ENCODE data around the gene UBL3.

Gene UBL3

GRCh38 chr13:29810145-29810742 lies 40.2 kb downstream of the UBL3 start:
- DNase-seq (ENCODE audit: low read depth in 2 of 2) = no peak

GRCh38 chr13:29808264-29808663 lies 42.2 kb downstream of the UBL3 start:
- no peak for DNase-seq (ENCODE audit: low read depth in 2 of 2)

GRCh38 chr13:29805994-29806979 lies 44.1 kb downstream of the UBL3 start:
- DNase-seq (ENCODE audit: low read depth in 2 of 2) = no peak

- DNase-seq (ENCODE audit: low read depth in 2 of 2) = no peak
Measured at GRCh38 chr13:29803221-29803620, 47.2 kb downstream of the UBL3 start.

GRCh38 chr13:29802621-29803020 lies 47.8 kb downstream of the UBL3 start:
- no peak for DNase-seq (ENCODE audit: low read depth in 2 of 2)

GRCh38 chr13:29801737-29802305 lies 48.6 kb downstream of the UBL3 start:
- no peak for DNase-seq (ENCODE audit: low read depth in 2 of 2)

GRCh38 chr13:29801102-29801501 lies 49.3 kb downstream of the UBL3 start:
- DNase-seq (ENCODE audit: low read depth in 2 of 2) = no peak

GRCh38 chr13:29800687-29801086 lies 49.7 kb downstream of the UBL3 start:
- DNase-seq (ENCODE audit: low read depth in 2 of 2) = no peak

- no peak for DNase-seq (ENCODE audit: low read depth in 2 of 2)
Measured at GRCh38 chr13:29799041-29799440, 51.4 kb downstream of the UBL3 start.

- DNase-seq (ENCODE audit: low read depth in 2 of 2) = no peak
Measured at GRCh38 chr13:29791997-29792780, 58.2 kb downstream of the UBL3 start.

GRCh38 chr13:29791508-29791907 lies 58.9 kb downstream of the UBL3 start:
- DNase-seq (ENCODE audit: low read depth in 2 of 2) = no peak

GRCh38 chr13:29786698-29787097 lies 63.7 kb downstream of the UBL3 start:
- DNase-seq (ENCODE audit: low read depth in 2 of 2) = no peak

GRCh38 chr13:29785978-29786377 lies 64.4 kb downstream of the UBL3 start:
- no peak for DNase-seq (ENCODE audit: low read depth in 2 of 2)

GRCh38 chr13:29782798-29783197 lies 67.6 kb downstream of the UBL3 start:
- DNase-seq (ENCODE audit: low read depth in 2 of 2) = no peak

- DNase-seq (ENCODE audit: low read depth in 2 of 2) = no peak
Measured at GRCh38 chr13:29774830-29775229, 75.6 kb downstream of the UBL3 start.

- DNase-seq (ENCODE audit: low read depth in 2 of 2) = no peak
Measured at GRCh38 chr13:29771247-29771646, 79.2 kb downstream of the UBL3 start.

- no peak for DNase-seq (ENCODE audit: low read depth in 2 of 2)
Measured at GRCh38 chr13:29767006-29767405, 83.4 kb downstream of the UBL3 start.

GRCh38 chr13:29763436-29764180 lies 86.8 kb downstream of the UBL3 start:
- no peak for DNase-seq (ENCODE audit: low read depth in 2 of 2)

- no peak for DNase-seq (ENCODE audit: low read depth in 2 of 2)
Measured at GRCh38 chr13:29761815-29762214, 88.6 kb downstream of the UBL3 start.

- no peak for DNase-seq (ENCODE audit: low read depth in 2 of 2)
Measured at GRCh38 chr13:29761160-29761559, 89.3 kb downstream of the UBL3 start.

GRCh38 chr13:29760544-29760943 lies 89.9 kb downstream of the UBL3 start:
- no peak for DNase-seq (ENCODE audit: low read depth in 2 of 2)
